HG03045 (cell line): ENCODE results near the gene RGMA.

Experiments used
- ATAC-seq: cut with Tn5 transposase; IDR thresholded peaks from one replicate; pipeline ENCODE4 v1.9.1; 2021; ENCODE audit warnings: mild to moderate bottlenecking, moderate library complexity; ENCODE audit not compliant: unreplicated experiment

Gene RGMA

GRCh38 chr15:93102211-93102610 lies 13.2 kb upstream of the RGMA start:
- no peak for ATAC-seq

- no peak for ATAC-seq
These were observed 4.8 kb upstream of the RGMA start for GRCh38 chr15:93093765-93094164.

GRCh38 chr15:93091465-93091864 lies 2.5 kb upstream of the RGMA start:
- ATAC-seq = no peak

DNA sequence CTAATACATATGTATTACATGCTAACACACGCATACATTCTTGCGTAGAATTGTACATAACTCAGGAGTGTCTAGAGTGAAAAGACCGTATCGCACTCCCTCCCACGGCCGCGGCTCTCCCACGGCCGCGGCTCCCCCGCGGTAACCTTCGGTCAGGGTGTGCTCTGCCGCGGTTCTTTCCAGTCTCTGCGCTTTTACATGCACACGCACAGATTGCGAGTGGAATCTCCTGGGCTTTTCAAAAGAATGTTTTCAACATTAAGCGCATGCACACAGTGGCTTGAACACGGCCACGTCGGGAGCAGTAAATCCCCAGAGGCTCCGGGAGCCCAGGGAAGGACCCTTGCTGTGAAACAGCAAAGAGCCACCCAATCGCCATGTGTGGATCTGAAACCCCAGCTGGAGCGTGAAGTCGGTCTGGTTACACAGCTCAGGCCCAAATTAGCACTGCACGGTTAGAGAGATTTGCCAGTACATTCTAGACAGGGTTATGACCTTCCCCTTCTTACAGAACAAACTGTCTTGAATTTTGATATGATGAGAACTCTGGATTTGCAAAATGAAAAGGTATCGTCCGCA lies 805 bp upstream of the RGMA start:
- no peak for ATAC-seq

- no peak for ATAC-seq
These were observed 621 bp downstream of the RGMA start for GRCh38 chr15:93088200-93088980.

GRCh38 chr15:93087825-93088199 lies 1.2 kb downstream of the RGMA start:
- ATAC-seq = no peak

DNA sequence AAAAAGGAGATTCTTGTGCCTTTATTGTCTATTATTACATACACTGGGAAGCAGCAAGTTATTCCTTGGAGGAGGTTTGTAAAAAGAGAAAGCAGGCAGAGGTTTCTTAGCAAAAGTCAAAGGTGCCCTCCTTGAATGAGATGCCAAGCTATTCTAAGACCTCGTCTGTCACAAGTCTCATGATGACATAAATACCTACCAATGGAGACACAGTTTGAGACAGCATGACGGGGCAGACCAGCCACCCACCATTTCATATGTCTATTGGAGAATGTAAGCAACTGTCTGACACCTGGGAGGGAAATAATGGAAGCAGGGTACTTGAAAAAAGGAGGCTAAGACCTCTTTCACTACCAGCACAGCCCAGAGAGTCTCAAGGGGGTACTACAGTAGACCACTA lies 2.2 kb downstream of the RGMA start:
- ATAC-seq = no peak

DNA sequence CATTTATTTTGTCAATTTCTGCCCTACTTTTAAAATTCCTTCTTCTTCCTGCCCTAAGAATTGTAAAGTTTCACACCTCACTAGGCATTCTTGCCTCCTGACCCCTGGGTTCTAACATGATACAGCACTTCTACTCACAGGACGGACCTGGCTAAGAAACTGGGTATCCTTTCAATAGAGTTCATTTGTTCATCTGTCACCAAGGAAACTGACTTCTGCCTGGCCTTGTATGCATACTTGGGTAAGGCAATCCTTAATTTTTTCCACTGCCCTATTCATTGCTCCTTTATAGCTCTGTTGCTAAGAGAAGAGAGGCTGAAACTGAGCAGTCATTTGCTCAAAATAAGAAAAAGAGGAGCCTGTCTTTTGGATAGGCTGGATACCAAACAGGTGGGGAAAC lies 3.3 kb downstream of the RGMA start:
- no peak for ATAC-seq

GRCh38 chr15:93082861-93083260 lies 6.2 kb downstream of the RGMA start:
- ATAC-seq = no peak

GRCh38 chr15:93081399-93081798 lies 7.6 kb downstream of the RGMA start:
- no peak for ATAC-seq

- no peak for ATAC-seq
These were observed 8.6 kb downstream of the RGMA start for GRCh38 chr15:93080451-93080850.

DNA sequence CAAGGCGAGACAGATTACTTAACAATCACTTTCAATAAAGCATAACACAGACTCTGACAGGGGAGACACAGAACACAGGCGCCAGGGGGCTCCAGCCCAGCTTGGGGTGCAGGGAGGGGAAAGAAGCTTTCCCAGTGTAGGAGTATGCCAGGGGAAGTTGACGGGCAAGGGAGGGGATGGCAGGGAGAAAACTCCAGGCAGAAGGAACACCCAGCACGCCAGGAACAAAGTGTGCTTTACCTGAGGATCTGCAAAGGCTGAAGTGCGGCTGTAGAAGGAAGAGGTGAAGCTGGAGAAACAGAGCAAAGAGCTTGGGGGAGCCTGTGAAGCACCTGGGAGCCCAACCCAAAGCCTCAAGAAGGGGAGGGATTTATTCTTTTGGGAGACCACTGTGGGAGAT lies 12.1 kb downstream of the RGMA start:
- ATAC-seq = no peak

- no peak for ATAC-seq
These were observed 12.8 kb downstream of the RGMA start for GRCh38 chr15:93076217-93076616.

DNA sequence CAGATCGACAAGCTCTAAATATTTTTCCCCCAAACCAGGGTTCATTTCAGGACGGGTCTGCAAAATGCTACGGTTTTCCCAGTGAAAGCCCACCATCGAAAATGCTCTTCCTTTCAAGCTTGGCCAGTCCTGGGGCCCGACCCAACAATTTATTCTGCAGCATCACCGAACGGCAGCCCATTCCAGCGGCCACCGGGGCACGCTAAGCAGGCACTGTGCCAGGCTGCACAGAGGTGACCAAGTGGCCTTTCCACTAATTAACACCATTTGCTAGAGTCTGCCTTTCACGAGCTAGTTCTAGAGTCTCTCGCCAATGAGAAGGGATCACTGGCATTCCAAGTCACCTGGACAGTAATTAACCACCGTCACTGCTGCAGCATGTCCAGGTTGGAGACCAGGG lies 14.4 kb downstream of the RGMA start:
- ATAC-seq = no peak

DNA sequence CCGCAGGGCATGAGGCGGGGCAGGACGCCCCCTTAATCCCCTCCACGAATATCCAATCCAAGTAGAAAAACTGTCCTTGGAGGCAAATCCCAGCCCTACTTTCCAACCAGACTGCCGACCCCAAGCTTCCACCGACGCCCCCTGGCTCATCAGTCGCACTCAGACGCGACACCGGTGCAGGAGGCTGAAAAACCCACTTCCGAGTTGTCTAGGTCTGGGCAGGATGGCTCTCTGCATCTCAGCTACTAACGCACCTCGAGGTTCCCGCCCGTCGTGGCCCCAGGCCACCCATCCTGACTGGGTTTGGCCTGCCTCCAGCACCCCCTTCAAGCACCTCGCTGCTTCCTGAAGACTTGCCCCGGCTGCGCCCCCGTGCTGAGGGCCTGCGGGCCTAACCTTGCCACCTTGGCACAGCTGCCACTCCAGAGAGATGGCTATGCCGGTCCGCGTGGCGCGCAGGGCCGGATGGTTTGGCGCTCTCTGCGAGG lies 15.5 kb downstream of the RGMA start:
- ATAC-seq = no peak

- ATAC-seq = no peak
These were observed 16.3 kb downstream of the RGMA start for GRCh38 chr15:93072411-93073394.

GRCh38 chr15:93072011-93072410 lies 17.0 kb downstream of the RGMA start:
- ATAC-seq = no peak

- ATAC-seq = no peak
These were observed 17.5 kb downstream of the RGMA start for GRCh38 chr15:93071469-93071936.

DNA sequence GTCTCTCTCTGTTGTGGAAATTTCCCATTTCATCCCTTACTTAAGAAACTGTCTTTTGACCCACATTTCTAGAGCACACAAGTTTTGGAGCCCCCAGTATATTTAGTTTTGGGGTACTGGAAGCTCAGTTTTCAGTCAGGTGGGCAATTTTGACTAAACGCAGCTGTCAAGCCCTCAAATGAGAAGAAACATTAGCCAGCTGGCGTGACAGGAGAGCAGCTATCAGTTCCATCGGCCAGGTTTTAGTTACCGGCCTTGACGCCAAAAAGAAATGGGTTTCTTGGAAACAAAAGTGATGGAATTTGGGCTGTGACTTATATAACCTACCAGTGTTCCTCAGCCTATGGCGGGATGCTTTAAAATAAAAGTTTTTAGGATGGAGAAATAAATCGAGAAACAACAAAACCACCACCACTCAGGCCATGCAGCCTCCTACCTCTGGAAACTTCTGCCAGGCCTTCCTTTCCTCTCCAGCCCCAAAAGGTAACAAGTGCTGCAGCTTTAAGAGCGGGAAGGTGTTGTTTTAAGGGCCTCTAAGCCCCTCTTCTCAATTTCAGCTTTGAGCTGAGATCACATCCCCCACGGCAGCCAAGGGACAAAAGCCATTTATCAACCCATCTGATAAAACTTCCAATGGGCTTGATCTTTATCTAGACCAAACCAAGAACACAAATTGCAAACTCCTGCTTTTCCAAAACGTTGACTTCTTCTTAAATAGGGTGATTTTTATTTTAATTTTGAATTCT lies 18.3 kb downstream of the RGMA start:
- no peak for ATAC-seq

DNA sequence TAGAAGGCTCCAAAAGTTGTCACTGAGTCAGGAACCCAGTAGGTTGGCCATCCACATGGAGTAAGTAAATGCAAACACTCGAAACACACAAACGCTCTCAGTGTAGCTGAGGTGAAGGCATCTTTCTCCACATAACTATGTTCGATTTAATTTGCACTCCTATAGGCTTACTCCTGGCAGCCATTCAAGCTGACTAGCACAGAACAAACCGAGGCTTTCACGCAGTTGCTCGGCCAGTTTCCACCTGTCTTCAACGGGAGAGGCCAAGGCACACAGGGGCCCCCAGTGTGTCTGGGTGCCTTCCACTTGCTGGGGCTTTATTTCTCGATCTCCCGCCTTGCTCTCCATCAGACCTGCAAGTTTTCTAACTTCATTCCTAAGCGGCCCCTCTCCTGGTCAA lies 18.9 kb downstream of the RGMA start:
- ATAC-seq = no peak
